ENCODE measurements around the gene HTRA3. TPM values are rescaled to one million over a fixed set of nuclear protein-coding genes. Genes with fewer than 3 reads are reported as not detected.

The HTRA3 gene
- total and polyA plus RNA-seq, 2 experiments from 2014 or later = 19.4 to 34.9 TPM

DNA sequence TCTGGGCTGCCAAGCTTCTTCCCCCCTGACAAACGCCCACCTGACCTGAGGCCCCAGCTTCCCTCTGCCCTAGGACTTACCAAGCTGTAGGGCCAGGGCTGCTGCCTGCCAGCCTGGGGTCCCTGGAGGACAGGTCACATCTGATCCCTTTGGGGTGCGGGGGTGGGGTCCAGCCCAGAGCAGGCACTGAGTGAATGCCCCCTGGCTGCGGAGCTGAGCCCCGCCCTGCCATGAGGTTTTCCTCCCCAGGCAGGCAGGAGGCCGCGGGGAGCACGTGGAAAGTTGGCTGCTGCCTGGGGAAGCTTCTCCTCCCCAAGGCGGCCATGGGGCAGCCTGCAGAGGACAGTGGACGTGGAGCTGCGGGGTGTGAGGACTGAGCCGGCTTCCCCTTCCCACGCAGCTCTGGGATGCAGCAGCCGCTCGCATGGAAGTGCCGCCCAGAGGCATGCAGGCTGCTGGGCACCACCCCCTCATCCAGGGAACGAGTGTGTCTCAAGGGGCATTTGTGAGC is 37.0 kb downstream of the HTRA3 start:
- DNase-seq (ENCODE audit: low spot score) = no peak
- Histone ChIP-seq H3K27ac (no peak overlapping the region), H4K20me1 (ENCODE audit: insufficient read depth, poor library complexity, severe bottlenecking) (no peaks in the 10 kb centered on the region), H3K9me3 (ENCODE audit: low read depth) (no peaks in the 10 kb centered on the region), H3K4me2 (no peak overlapping the region), H3K27me3 (no peaks in the 10 kb centered on the region), H2AFZ (no peak overlapping the region), H3K4me3 (no peak overlapping the region), H3K9me2 (replicated peaks; ENCODE audit: insufficient read depth) (no peaks in the 10 kb centered on the region), H3K79me2 (no peaks in the 10 kb centered on the region), H3K36me3 (replicated peaks; ENCODE audit: insufficient read depth, low read depth) (no peaks in the 10 kb centered on the region), H3K4me1 (ENCODE audit: insufficient read depth) (no peaks in the 10 kb centered on the region)
- WGBS (ENCODE audit: low lambda C conversion rate, missing lambda C conversion rate) = 65% methylated on average over 16 of the region's 16 CpGs
- TF ChIP-seq, protein P1, sequence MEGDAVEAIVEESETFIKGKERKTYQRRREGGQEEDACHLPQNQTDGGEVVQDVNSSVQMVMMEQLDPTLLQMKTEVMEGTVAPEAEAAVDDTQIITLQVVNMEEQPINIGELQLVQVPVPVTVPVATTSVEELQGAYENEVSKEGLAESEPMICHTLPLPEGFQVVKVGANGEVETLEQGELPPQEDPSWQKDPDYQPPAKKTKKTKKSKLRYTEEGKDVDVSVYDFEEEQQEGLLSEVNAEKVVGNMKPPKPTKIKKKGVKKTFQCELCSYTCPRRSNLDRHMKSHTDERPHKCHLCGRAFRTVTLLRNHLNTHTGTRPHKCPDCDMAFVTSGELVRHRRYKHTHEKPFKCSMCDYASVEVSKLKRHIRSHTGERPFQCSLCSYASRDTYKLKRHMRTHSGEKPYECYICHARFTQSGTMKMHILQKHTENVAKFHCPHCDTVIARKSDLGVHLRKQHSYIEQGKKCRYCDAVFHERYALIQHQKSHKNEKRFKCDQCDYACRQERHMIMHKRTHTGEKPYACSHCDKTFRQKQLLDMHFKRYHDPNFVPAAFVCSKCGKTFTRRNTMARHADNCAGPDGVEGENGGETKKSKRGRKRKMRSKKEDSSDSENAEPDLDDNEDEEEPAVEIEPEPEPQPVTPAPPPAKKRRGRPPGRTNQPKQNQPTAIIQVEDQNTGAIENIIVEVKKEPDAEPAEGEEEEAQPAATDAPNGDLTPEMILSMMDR (IDR thresholded peaks at IDR 0.05; ENCODE audit: poor library complexity) = no peak
- TF ChIP-seq EZH2phosphoT487 (IDR thresholded peaks at IDR 0.05; ENCODE audit: low read depth, severe bottlenecking, unreplicated experiment) (no peak), EZH2 (IDR thresholded peaks at IDR 0.05; ENCODE audit: borderline replicate concordance) (no peak)

DNA sequence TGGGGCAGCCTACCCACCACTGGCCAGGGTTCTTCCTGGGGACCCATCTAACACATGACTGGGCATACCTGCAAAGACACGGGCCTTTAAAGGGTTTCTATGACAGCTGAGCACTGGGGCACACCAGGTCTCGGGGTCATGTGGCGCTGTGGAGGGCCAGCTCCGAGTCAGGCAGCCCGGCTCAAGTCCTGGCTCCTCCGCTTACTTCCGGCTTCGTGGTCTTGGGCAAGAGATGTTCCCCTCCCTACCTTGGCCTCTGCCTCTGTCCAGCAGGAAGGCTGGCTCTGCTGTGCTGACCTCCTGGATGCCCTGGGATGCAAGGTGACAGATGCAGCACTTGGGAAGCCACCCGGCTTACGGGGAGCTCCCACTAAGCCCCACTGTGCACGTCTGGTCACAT is 37.6 kb downstream of the HTRA3 start:
- no peak overlapping the region for H2AFZ ChIP-seq
- no peaks in the 10 kb centered on the region for H3K79me2 ChIP-seq
- 88% methylated on average over 11 of the region's 11 CpGs for WGBS (ENCODE audit: low lambda C conversion rate, missing lambda C conversion rate)
- H3K4me2 ChIP-seq = no peak overlapping the region
- no peaks in the 10 kb centered on the region for H3K9me2 ChIP-seq (replicated peaks; ENCODE audit: insufficient read depth)
- no peaks in the 10 kb centered on the region for H3K4me1 ChIP-seq (ENCODE audit: insufficient read depth)
- H3K4me3 ChIP-seq = no peak overlapping the region
- TF ChIP-seq, protein P1 (IDR thresholded peaks at IDR 0.05; ENCODE audit: poor library complexity) = no peak
- TF ChIP-seq EZH2phosphoT487 (IDR thresholded peaks at IDR 0.05; ENCODE audit: low read depth, severe bottlenecking, unreplicated experiment) (no peak), EZH2 (IDR thresholded peaks at IDR 0.05; ENCODE audit: borderline replicate concordance) (no peak)
- no peak for DNase-seq (ENCODE audit: low spot score)
- H3K9me3 ChIP-seq (ENCODE audit: low read depth) = no peaks in the 10 kb centered on the region
- no peaks in the 10 kb centered on the region for H3K36me3 ChIP-seq (replicated peaks; ENCODE audit: insufficient read depth, low read depth)
- no peak overlapping the region for H3K27ac ChIP-seq
- no peaks in the 10 kb centered on the region for H3K27me3 ChIP-seq
- H4K20me1 ChIP-seq (ENCODE audit: insufficient read depth, poor library complexity, severe bottlenecking) = no peaks in the 10 kb centered on the region

- Histone ChIP-seq H3K4me2 (no peak overlapping the region), H3K36me3 (replicated peaks; ENCODE audit: insufficient read depth, low read depth) (no peaks in the 10 kb centered on the region), H4K20me1 (ENCODE audit: insufficient read depth, poor library complexity, severe bottlenecking) (no peaks in the 10 kb centered on the region), H3K9me2 (replicated peaks; ENCODE audit: insufficient read depth) (no peaks in the 10 kb centered on the region), H3K79me2 (no peaks in the 10 kb centered on the region), H3K4me3 (no peak overlapping the region), H3K27me3 (no peaks in the 10 kb centered on the region), H3K27ac (no peak overlapping the region), H3K4me1 (ENCODE audit: insufficient read depth) (no peaks in the 10 kb centered on the region), H3K9me3 (ENCODE audit: low read depth) (no peaks in the 10 kb centered on the region), H2AFZ (no peak overlapping the region)
- no peak for DNase-seq (ENCODE audit: low spot score)
- TF ChIP-seq, protein P1 (IDR thresholded peaks at IDR 0.05; ENCODE audit: poor library complexity) = no peak
- no peak for TF ChIP-seq EZH2 (IDR thresholded peaks at IDR 0.05; ENCODE audit: borderline replicate concordance)
- no peak for TF ChIP-seq EZH2phosphoT487 (IDR thresholded peaks at IDR 0.05; ENCODE audit: low read depth, severe bottlenecking, unreplicated experiment)
- 93% methylated on average over 7 of the region's 7 CpGs for WGBS (ENCODE audit: low lambda C conversion rate, missing lambda C conversion rate)
Observed at GRCh38 chr4:8307714-8308113, 38.2 kb downstream of the HTRA3 start.

GRCh38 chr4:8308144-8308543 is 38.6 kb downstream of the HTRA3 start:
- no peak overlapping the region for H2AFZ ChIP-seq
- H3K79me2 ChIP-seq = no peaks in the 10 kb centered on the region
- no peak for DNase-seq (ENCODE audit: low spot score)
- no peak overlapping the region for H3K4me2 ChIP-seq
- H3K36me3 ChIP-seq (replicated peaks; ENCODE audit: insufficient read depth, low read depth) = no peaks in the 10 kb centered on the region
- no peaks in the 10 kb centered on the region for H3K9me2 ChIP-seq (replicated peaks; ENCODE audit: insufficient read depth)
- 96% methylated on average over 9 of the region's 9 CpGs for WGBS (ENCODE audit: low lambda C conversion rate, missing lambda C conversion rate)
- H3K27me3 ChIP-seq = no peaks in the 10 kb centered on the region
- no peak for TF ChIP-seq EZH2 (IDR thresholded peaks at IDR 0.05; ENCODE audit: borderline replicate concordance)
- TF ChIP-seq EZH2phosphoT487 (IDR thresholded peaks at IDR 0.05; ENCODE audit: low read depth, severe bottlenecking, unreplicated experiment) = no peak
- TF ChIP-seq, protein P1 (IDR thresholded peaks at IDR 0.05; ENCODE audit: poor library complexity) = no peak
- no peak overlapping the region for H3K4me3 ChIP-seq
- no peak overlapping the region for H3K27ac ChIP-seq
- no peaks in the 10 kb centered on the region for H3K4me1 ChIP-seq (ENCODE audit: insufficient read depth)
- no peaks in the 10 kb centered on the region for H3K9me3 ChIP-seq (ENCODE audit: low read depth)
- no peaks in the 10 kb centered on the region for H4K20me1 ChIP-seq (ENCODE audit: insufficient read depth, poor library complexity, severe bottlenecking)

All from hepatocyte (in vitro differentiated cells).